IMR-90 (cell line): Measurements from ENCODE around the gene SLC4A1.

Source experiments
- BHLHE40 ChIP-seq: fragments of 150-350 bp; IDR thresholded peaks from 2 replicates; pipeline ENCODE4 v1.6.1; 2016; ENCODE audit warnings: mild to moderate bottlenecking, low read depth, low read length
- CTCF ChIP-seq: conservative IDR thresholded peaks from 2 replicates; pipeline ENCODE4 v1.5.1; 2012; ENCODE audit warnings: mild to moderate bottlenecking, low read depth, low read length, improper control_type of control experiment
- MAZ ChIP-seq: IDR thresholded peaks from 2 replicates; pipeline ENCODE4 v1.6.1; 2012; ENCODE audit warnings: low read depth, mild to moderate bottlenecking, low read length, improper control_type of control experiment, moderate library complexity, borderline replicate concordance
- RAD21 ChIP-seq: IDR thresholded peaks from 2 replicates; pipeline ENCODE4 v1.6.1; 2012; ENCODE audit warnings: low read length, improper control_type of control experiment
- RFX5 ChIP-seq: IDR thresholded peaks from 2 replicates; pipeline ENCODE4 v1.8.0; 2012; ENCODE audit warnings: low read depth, mild to moderate bottlenecking, low read length, moderate library complexity
- USF2 ChIP-seq: fragments of 150-350 bp; IDR thresholded peaks from 2 replicates; pipeline ENCODE4 v1.6.1; 2017; ENCODE audit warnings: mild to moderate bottlenecking, antibody characterized with exemption, low read length, low read depth

GRCh38 chr17:44279346-44279665, 11.4 kb upstream of the SLC4A1 start:
- TF ChIP-seq CTCF (no peak), USF2 (no peak), RAD21 (no peak), BHLHE40 (no peak), RFX5 (no peak), MAZ (no peak)
